Stimulated activated CD4-positive, alpha-beta T cell treated with anti-CD3 and anti-CD28 coated beads, TNF-alpha, amount 100 ng/mL, for 4 hours (primary cell): ENCODE measurements around the gene DNAJC11.

ENCODE experiments used
- DNase-seq, 3 experiments: peaks; one replicate each; pipeline ENCODE4 v3.0.0-alpha.2; 2020; ENCODE audit warnings: low read depth in 3 of 3

The DNAJC11 gene

GRCh38 chr1:6585841-6586240 lies 115.8 kb downstream of the DNAJC11 start:
- no peak for DNase-seq

DNA sequence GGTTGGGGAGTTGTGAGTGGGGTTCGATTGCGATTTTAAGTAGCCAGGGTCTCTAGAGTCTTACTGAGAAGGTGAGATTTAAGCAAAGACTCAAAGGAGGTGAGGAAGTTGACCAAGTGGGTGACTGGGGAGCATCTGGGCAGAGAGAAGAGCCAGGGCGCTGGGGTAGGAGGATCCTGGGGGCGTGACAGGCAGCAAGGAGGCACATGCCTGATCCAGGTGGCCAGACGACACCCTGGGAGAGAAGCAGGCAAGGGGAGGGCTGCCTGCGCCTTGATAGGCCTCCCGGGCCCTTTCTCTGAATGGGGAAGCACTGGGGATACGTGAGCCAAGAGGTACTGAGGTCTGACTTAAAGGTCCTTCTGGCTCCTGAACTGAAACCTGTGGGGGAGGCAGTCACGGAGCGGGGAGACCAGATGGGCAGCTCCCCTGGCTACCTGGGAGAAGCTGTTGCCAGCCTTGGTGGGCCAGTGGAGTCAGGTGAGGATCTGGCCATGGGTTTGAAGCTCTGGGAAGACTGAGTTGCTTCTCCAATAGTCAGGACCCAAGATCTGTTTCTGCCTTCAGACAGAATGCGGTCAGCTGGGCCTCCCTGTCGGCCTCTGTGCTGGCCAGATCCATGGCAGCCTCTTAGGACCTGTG lies 116.4 kb downstream of the DNAJC11 start:
- DNase-seq, result no peak
